GM23338 (cell line): ENCODE results near the gene KRT81. TPM values are rescaled to one million over a fixed set of nuclear protein-coding genes. Genes with fewer than 3 reads are reported as not detected.

Experiments used
- ATAC-seq: fragments of 200-7000 bp; cut with Tn5 transposase; 3 replicates; pipeline ENCODE4 v1.9.1; 2020
- DNase-seq: peaks from one replicate; pipeline ENCODE4 v3.0.0-alpha.2; 2015; ENCODE audit warnings: low spot score
- H2AFZ ChIP-seq: fragments of 200-600 bp; sonication (generic); 2 replicates; pipeline ENCODE4 v1.8.0; 2016; ENCODE audit warnings: antibody characterized with exemption, mild to moderate bottlenecking, moderate library complexity
- H3F3A ChIP-seq: fragments of 200-600 bp; sonication (generic); replicated peaks from 2 replicates; pipeline ENCODE4 v1.8.0; 2017; ENCODE audit warnings: antibody characterized with exemption, mixed run types, low read depth
- H3K27ac ChIP-seq: fragments of 200-600 bp; sonication (generic); 2 replicates; pipeline ENCODE4 v1.6.1; 2016; ENCODE audit warnings: low read depth
- H3K27me3 ChIP-seq: fragments of 200-600 bp; sonication (generic); 2 replicates; pipeline ENCODE4 v1.8.0; 2016; ENCODE audit warnings: mild to moderate bottlenecking, mixed run types, moderate library complexity; ENCODE audit not compliant: insufficient read depth
- H3K36me3 ChIP-seq: fragments of 200-600 bp; sonication (generic); 2 replicates; pipeline ENCODE4 v1.8.0; 2016; ENCODE audit warnings: mild to moderate bottlenecking; ENCODE audit not compliant: insufficient read depth
- H3K4me1 ChIP-seq: fragments of 200-600 bp; sonication (generic); 2 replicates; pipeline ENCODE4 v1.8.0; 2016; ENCODE audit warnings: mild to moderate bottlenecking, moderate library complexity; ENCODE audit not compliant: insufficient read depth
- H3K4me2 ChIP-seq: fragments of 200-600 bp; sonication (generic); 2 replicates; pipeline ENCODE4 v1.7.1; 2017; ENCODE audit warnings: mixed run types
- H3K4me3 ChIP-seq: fragments of 200-600 bp; sonication (generic); 2 replicates; pipeline ENCODE4 v1.6.1; 2016; ENCODE audit warnings: mixed run types
- H3K79me2 ChIP-seq: fragments of 200-600 bp; sonication (generic); replicated peaks from 2 replicates; pipeline ENCODE4 v1.8.0; 2017; ENCODE audit warnings: mild to moderate bottlenecking; ENCODE audit not compliant: insufficient read depth
- H3K9me2 ChIP-seq: fragments of 200-600 bp; sonication (generic); 2 replicates; pipeline ENCODE4 v1.8.0; 2017; ENCODE audit not compliant: insufficient read depth
- H4K20me1 ChIP-seq: fragments of 200-600 bp; sonication (generic); replicated peaks from 2 replicates; pipeline ENCODE4 v1.8.0; 2017; ENCODE audit warnings: mild to moderate bottlenecking; ENCODE audit not compliant: insufficient read depth
- H3K27ac Mint-ChIP-seq: 2 replicates; pipeline ENCODE4 v1.8.0; 2020; ENCODE audit warnings: inconsistent platforms, mild to moderate bottlenecking, moderate library complexity, mixed read lengths
- H3K27me3 Mint-ChIP-seq: 3 replicates; pipeline ENCODE4 v1.8.0; 2022; ENCODE audit warnings: low read depth, mild to moderate bottlenecking, moderate library complexity, mixed read lengths, inconsistent platforms; ENCODE audit not compliant: insufficient read depth, poor library complexity
- H3K36me3 Mint-ChIP-seq: 3 replicates; pipeline ENCODE4 v1.8.0; 2021; ENCODE audit warnings: low read depth, mild to moderate bottlenecking, inconsistent platforms, moderate library complexity, mixed read lengths
- H3K4me1 Mint-ChIP-seq: 3 replicates; pipeline ENCODE4 v1.8.0; 2020; ENCODE audit warnings: mild to moderate bottlenecking, inconsistent platforms, mixed read lengths
- H3K4me3 Mint-ChIP-seq: 3 replicates; pipeline ENCODE4 v1.8.0; 2021; ENCODE audit warnings: moderate library complexity, mild to moderate bottlenecking, inconsistent platforms, mixed read lengths
- H3K9me3 Mint-ChIP-seq: 3 replicates; pipeline ENCODE4 v1.8.0; 2020; ENCODE audit warnings: moderate library complexity, mild to moderate bottlenecking, inconsistent platforms, mixed read lengths
- CREB1 ChIP-seq: fragments of 250-450 bp; sonication (Bioruptor Pico); IDR thresholded peaks from 2 replicates; pipeline ENCODE4 v1.5.0; 2020; ENCODE audit warnings: low read depth, mild to moderate bottlenecking, moderate library complexity
- CTCF ChIP-seq, 2 experiments: fragments of 200-600 bp in 1 of 2; sonication (generic) in 1 of 2; conservative IDR thresholded peaks; 2 replicates each; pipeline versions ENCODE4 v1.5.1 to v1.6.1; 2016 to 2017; ENCODE audit warnings: antibody characterized with exemption in 2 of 2, low read depth in 2 of 2, mild to moderate bottlenecking in 2 of 2, moderate library complexity in 1 of 2
- ETS1 ChIP-seq: IDR thresholded peaks from 2 replicates; pipeline ENCODE4 v1.6.1; 2016; ENCODE audit warnings: antibody characterized with exemption
- EZH2 ChIP-seq: fragments of 200-600 bp; sonication (generic); IDR thresholded peaks from one replicate; pipeline ENCODE4 v1.8.0; 2017; ENCODE audit warnings: antibody characterized with exemption, mild to moderate bottlenecking, low read depth; ENCODE audit not compliant: unreplicated experiment
- EZH2phosphoT487 ChIP-seq: fragments of 200-600 bp; sonication (generic); IDR thresholded peaks from one replicate; pipeline ENCODE4 v1.8.1; 2018; ENCODE audit warnings: antibody characterized with exemption; ENCODE audit not compliant: unreplicated experiment
- JUNB ChIP-seq: IDR thresholded peaks from one replicate; pipeline ENCODE4 v1.6.1; 2016; ENCODE audit warnings: antibody characterized with exemption; ENCODE audit not compliant: unreplicated experiment
- NANOG ChIP-seq: IDR thresholded peaks from 2 replicates; pipeline ENCODE4 v1.6.1; 2016; ENCODE audit warnings: antibody characterized with exemption, borderline replicate concordance
- POLR2AphosphoS5 ChIP-seq: IDR thresholded peaks from 2 replicates; pipeline ENCODE4 v1.6.1; 2016; ENCODE audit warnings: antibody characterized with exemption, low read depth
- REST ChIP-seq: IDR thresholded peaks from one replicate; pipeline ENCODE4 v1.6.1; 2018; ENCODE audit warnings: antibody characterized with exemption; ENCODE audit not compliant: unreplicated experiment
- STAT1 ChIP-seq: IDR thresholded peaks from one replicate; pipeline ENCODE4 v1.6.1; 2016; ENCODE audit warnings: antibody characterized with exemption; ENCODE audit not compliant: unreplicated experiment
- ZNF114 ChIP-seq: fragments of 250-450 bp; sonication (Bioruptor Pico); IDR thresholded peaks from 2 replicates; pipeline ENCODE4 v1.5.0; 2020; ENCODE audit warnings: mild to moderate bottlenecking, moderate library complexity
- ZNF331 ChIP-seq: fragments of 250-450 bp; sonication (Bioruptor Pico); IDR thresholded peaks from 2 replicates; pipeline ENCODE4 v1.5.0; 2020; ENCODE audit warnings: low read depth, mild to moderate bottlenecking, moderate library complexity
- polyA plus RNA-seq: library from polyadenylated mRNA; unstranded; fragments of >200 nt; fragmentation: Nextera tagmentation; extraction: Ambion mirVana; gene quantifications from 2 replicates; pipeline ENCODE4 v1.2.1, GENCODE V29; 2016
- total RNA-seq: library from RNA; depleted of rRNA; stranded (reverse); fragments of >200 nt; shearing (Covaris generic); gene quantifications from 2 replicates; pipeline ENCODE4 v1.2.3, GENCODE V29; 2014

The KRT81 gene
- total and polyA plus RNA-seq, 2 experiments from 2014 or later = not detected

GRCh38 chr12:52254965-52255751 lies 36.2 kb downstream of the KRT81 start:
- Mint-ChIP-seq H3K9me3 (peaks cover 12% of the 10 kb centered on the region), H3K27me3 (peaks cover 56% of the 10 kb centered on the region), H3K27ac (no peak overlapping the region), H3K36me3 (0 out of 3 replicates have a peak, but pooled peaks cover 4% of the 10 kb centered on the region), H3K4me1 (peaks cover 10% of the 10 kb centered on the region), H3K4me3 (no peak overlapping the region)
- no peaks in the 10 kb centered on the region for H3K9me2 ChIP-seq
- no peak overlapping the region for H3K27ac ChIP-seq
- peaks cover 62% of the 10 kb centered on the region for H3K27me3 ChIP-seq
- H4K20me1 ChIP-seq = no peaks in the 10 kb centered on the region; the same call in 1 of the 2 replicates
- H3K79me2 ChIP-seq = no peaks in the 10 kb centered on the region
- no peak overlapping the region for H3K4me3 ChIP-seq
- H3K4me1 ChIP-seq = no peaks in the 10 kb centered on the region
- ATAC-seq (no peak), DNase-seq (no peak)
- H2AFZ ChIP-seq = no peak overlapping the region
- no peaks in the 10 kb centered on the region for H3F3A ChIP-seq
- no peak overlapping the region for H3K4me2 ChIP-seq
- no peak for TF ChIP-seq EZH2
- no peak for TF ChIP-seq ZNF114 (CRISPR knock-in tag)
- TF ChIP-seq NANOG = no peak
- no peak for TF ChIP-seq STAT1
- no peak for TF ChIP-seq JUNB
- no peak for TF ChIP-seq EZH2phosphoT487
- TF ChIP-seq ZNF331 (CRISPR knock-in tag) = no peak
- TF ChIP-seq CTCF (conservative IDR thresholded peaks at IDR 0.05; ENCODE audit: low read depth in 2 of 2) = no peak
- TF ChIP-seq ETS1 = no peak
- no peak for TF ChIP-seq REST
- TF ChIP-seq CREB1 (CRISPR knock-in tag) = no peak
- no peak for TF ChIP-seq POLR2AphosphoS5
- no peaks in the 10 kb centered on the region for H3K36me3 ChIP-seq
